DMS 273 (cell line): Measurements from ENCODE around the gene CKAP2L.

Source experiments
- DNase-seq: peaks from one replicate; lab custom pipeline; 2025; ENCODE audit not compliant: unreplicated experiment; lab: John Stamatoyannopoulos, UW

CKAP2L gene

DNA sequence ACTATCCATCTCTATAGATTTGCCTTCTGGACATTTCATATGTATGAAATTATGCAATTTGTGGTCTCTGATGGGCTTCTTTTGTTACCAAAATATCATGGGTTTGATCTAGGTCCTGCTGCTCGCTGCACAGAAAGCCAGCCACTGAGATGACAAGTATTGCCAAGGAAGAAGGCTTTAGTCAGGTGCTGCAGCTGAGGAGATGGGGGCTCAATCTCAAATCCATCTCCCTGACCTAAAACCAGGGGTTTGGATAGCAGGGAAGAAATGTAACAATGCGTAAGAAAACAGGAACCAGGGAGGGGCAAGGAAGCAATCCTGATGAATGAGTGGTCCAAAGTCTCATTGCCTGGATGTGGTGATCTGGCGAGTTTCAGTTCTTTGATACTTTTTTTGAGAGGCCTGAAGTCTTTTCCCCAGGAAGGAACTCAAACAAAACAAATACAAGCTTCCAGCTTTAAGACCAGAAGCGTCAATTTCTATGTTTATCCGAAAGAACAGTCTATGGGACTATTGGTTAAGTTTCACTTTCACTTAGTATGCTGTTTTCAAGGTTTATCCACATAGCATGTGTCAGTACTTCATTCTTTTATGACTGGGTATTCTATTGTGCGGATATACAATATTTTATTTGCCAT, 3.4 kb upstream of the CKAP2L start:
- DNase-seq: no peak

DNA sequence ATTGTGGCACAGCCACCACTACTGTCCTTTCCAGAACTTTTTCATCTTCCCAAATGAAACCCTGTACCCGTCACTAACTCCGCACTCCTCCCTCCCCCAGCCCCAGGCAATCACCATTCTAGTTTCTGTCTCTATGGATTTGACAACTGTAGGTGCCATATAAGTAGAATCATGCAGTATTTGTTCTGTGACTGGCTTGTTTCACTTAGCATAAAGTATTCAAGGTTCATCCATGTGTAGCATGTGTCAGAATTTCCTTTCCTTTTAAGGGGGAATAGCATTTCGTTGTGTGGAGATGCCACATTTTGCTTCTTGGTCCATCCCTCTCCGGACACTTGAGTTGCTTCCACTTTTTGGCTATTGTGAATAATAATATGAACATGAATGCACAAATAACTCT, 842 bp upstream of the CKAP2L start:
- DNase-seq: peak; percentile 18

DNA sequence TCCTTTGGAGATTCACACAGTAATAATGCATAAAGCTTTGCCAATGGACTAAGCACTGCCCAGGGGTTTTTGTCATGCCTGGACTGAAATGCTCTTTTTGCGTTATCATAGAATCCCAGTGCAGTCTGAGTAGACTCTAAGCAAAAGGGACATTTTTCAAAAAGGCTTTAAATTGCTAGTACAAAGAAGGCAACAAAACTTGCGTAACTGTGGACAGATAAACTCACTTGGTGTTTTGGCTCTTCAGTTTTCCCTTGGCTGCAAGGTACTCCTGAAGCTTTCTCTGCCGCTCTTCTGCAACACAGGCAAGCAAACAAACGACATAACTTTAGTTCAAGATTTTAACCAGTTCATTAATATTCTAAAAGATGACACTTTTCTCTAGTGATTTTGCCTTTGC, 2.1 kb downstream of the CKAP2L start:
- no peak for DNase-seq

DNA sequence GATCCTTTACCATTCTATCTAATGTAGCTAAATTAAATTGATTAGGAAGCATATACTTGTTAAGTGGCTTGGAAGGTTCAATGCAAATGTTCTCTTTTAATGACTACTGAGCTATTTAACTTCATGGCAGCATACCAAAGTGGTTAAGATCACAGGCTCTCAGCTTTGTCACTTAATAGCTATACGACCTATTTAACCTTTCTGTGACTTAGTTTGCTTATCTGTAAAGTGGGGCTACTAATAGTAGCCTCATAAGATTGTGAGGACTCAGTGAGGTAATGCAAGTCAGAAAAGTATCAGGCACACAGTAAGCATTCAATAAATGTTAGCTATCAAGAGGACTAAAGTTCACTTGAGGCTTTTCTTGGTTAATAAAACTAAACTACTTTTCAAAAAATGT, 4.3 kb downstream of the CKAP2L start:
- no peak for DNase-seq

DNA sequence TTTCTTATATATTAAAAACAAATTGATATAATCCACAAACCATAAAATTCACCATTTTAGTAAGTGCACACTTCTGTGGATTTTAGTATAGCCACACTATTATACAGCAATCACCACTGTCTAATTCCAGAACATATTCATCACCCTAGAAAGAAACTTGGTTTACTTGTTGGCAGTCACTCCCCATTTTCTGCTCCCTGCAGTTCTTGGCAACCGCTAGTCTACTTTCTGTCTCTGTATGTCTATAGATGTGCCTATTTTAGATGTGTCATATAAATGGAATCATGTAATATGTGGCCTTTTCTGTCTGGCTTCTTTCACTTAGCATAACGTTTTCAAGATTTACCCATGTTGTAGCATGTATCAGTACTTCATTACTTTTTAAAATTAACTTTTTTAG, 5.7 kb downstream of the CKAP2L start:
- no peak for DNase-seq

DNA sequence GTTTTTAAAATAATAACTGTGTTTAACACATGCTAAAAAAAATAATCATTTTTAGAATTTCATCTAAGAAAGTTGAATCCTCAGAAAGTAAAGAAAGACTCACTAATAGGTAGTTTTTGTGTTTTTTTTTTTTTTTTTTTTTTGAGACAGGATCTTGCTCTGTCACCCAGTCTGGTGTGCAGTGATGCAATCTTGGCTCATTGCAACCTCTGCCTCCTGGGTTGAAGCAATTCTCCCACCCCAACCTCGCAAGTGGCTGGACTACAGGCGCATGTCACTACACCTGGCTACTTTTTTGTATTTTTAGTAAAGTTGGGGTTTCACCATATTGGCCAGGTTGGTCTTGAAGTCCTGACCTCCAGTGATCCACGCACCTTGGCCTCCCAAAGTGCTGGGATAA, 7.1 kb downstream of the CKAP2L start:
- no peak for DNase-seq

DNA sequence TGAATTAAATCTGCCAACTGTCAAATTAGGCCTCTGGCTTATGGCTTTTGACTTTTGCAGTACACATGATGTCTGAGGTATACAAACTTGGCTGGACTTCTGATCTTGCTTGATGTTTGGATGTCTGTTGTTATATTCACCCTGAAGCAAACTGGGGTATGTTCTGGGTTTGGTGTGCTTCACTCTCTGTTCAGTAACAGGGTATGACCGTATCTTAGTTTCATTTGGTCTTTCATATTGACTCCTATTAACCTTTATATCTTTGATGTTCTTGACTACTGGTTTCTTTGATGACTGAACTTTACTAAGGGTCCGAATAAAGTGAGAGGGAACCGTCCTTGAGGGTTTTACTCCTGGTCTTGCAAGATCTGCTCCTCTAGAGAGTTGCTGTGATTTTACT, 8.2 kb downstream of the CKAP2L start:
- DNase-seq: no peak

DNA sequence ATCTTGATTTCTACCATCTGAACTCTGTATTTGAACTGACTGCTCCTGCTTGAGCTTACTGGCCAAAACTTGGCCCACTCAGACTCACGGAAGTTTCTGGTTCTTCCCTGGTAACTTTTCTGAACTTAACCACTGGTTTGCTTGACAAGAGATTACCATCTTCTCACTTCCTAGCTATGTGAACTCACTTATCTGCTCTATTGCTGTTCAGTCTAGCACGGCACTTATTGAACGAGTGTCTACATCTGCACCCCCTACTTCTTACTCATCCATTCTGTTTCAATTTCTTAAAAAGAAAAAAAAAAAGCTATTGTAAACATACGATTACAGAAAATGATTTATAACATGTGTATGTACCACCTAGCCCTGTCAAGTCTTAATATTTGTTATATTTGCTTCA, 9.0 kb downstream of the CKAP2L start:
- no peak for DNase-seq

DNA sequence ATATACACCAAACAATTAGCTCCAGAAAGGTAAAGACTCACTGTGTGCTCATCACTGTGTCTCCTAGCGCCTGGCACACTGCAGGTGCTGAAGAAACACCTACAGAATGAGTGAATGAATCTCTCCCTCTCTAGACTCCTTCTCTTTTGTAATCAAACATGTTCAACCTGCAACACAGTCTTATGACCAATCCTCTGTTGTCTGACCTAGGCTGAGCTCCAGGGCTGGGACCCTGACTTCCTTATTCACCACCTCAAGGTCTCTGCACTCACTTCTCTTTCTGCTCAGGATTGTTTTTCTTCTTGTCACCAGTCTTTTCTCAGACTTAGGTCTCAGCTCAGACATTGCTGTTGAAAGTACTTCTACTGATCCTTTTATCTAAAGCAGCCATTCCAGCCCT, 9.8 kb downstream of the CKAP2L start:
- no peak for DNase-seq

DNA sequence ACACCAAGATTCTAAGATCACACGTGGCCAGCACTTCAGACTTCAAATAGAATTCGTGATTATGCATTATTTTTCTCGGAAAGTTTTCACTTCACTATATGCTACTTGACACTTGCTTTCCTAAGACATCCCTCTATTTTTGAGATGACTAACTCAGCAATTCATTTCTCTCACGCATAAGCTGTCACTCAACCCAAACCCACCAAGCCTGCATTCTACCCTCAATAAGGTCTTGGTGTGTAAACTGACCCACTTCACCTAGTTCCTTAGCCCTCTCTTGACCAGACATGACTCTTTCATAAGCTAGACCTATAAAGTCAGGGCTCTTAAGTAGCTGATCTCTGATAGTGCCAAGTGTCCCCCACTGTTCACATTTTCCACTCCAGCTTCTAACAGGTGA, 11.7 kb downstream of the CKAP2L start:
- DNase-seq: no peak

DNA sequence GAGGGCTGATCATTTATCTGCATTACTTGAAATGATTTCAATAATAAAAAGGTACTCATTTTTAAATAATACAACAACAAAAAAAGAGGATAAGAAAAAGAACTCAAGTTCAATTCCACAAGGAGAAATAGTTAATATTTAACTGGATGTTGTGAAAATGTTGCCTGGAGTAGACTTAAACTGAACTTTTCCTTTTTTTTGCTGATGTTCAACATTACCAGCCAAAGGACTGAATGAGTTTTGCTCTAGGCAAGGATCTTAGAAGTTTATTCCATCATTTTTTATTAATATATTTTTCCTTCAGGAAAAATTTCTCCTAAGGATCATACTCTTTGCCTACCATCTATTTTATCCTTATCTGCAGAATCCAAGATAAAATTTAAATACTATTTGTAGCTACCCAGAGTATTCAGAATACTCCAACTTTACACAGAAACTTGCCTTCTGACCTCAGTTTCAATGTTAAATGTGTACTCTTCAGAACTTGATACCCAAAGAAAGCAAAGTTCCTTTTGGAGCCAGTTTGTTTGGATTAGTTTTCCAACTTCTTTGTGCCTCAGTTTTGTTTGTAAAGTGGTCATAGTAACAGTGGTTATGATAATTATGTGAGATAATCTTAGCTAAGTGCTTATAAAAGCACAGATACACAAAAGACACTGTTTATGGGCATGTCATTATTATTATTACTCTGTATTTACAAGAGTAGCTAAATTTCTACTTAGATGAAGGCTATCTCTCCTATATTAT, 12.8 kb downstream of the CKAP2L start:
- no peak for DNase-seq

DNA sequence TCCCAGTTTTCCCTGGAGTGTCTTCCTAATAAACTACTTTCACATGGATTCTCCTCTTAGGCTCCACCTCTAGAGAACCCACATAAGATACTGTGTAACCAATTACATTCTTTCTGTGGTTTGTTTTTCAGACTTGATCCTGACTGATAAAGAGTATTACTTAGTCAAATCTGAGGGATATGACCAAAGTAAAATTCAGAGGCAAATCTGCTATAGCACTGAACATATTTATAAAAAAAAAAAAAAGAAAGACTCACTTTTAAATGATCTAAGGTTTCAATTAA, 13.9 kb downstream of the CKAP2L start:
- no peak for DNase-seq

DNA sequence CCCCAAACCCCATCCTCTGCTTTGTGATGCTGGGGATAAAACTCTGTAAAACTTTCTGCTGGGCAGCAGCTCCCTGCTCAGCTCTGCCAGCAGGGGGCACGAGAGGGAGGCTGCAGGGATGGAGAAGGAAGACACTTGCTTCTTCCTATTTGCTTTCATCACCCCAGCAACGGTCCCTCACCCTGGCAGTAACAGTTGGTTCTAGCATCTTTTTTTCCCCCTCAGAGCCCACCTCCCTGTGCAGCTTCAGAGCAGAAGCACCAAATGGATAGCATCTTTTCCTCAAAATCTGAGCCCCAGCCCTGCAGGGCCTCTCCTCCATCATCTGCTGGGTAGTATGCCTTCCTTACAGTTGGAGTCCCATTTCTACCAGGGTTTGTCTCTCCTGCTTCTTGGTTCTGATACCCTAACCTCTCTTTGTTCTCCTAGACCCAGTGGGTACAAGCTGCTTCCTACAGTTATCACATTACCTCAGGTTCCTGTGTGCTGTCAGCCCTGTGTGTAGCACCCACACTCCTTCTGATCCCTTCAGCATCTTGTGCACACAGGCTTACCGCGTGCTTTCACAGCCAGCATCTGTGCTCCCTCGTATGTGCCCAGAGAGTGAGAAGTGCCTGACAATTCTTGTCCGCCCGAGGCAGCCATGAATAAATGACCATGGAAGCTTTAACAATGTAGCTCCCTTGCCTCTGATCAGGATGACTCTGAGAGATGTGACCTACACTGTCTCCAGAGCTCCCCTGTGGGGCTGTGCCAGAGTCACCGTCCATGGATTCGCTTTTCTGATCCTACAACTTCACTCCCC, 14.5 kb downstream of the CKAP2L start:
- DNase-seq: peak; percentile 83

DNA sequence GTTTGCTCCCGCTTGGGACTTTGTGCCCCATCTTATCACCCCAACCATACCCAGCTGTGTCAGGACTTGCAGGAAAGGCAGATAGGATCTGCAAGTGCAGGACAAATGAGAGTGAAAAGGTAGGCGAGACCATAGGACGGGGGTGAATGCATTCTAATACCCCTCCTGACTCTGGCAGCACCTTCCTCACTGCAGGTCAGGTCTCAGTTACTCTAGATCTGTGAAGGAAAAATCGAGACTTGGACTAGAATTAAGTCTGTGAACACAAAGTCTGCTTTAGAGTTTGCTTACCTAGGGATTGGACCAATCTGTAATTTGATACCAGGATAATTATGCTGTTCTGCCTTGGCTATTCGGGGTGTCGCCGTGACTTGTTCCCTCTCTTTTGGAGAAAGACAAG, 23.9 kb downstream of the CKAP2L start:
- DNase-seq: no peak

DNA sequence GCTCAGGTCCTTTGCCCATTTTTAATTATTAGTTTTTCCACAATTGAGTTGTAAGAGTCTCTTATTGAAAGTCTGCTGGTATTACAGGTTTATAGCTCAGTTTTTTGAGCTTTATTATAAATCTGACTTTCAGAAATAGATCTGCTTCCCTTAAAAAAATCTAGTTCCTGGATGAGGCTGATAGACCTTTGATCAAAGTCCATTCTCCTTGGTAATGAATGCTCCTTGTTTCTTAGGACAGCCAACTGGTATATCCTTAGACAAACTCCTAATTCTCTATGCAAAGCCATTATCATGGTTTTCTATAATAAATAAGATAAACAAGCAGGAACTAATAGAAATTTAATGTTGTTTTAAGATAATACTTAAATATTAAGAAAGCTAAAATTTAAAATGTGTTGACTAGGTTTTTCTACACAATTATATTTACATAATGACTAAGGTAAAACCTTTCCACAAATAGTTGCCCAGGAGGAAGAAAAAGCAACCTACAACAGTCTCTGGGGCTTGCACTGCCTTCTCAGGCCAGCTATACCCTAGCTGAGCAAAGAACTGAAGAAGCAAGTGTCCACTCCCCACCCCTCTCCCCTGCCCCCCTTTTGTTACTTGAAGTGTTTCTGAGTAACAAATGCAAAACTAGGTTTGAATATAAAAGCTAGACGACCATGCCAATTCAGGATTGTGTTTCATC, 26.7 kb downstream of the CKAP2L start:
- no peak for DNase-seq

DNA sequence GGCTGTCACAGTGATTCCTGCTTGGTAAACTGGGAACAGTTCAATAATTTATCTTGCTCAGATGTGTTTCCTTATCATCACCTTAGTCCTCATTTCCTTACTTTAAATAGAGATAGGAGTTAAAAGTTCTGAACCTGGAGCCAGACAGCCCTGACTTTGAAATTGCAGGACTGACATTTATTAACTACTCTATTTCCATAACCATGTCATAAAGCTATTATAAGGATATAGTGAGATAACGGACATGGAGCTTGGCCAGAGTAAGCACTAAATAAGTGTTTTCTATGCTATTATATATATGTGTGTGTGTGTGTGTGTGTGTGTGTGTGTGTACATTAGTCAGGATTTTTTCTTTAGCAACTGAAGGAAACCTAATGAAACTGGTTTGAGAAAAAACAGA, 30.5 kb downstream of the CKAP2L start:
- no peak for DNase-seq

DNA sequence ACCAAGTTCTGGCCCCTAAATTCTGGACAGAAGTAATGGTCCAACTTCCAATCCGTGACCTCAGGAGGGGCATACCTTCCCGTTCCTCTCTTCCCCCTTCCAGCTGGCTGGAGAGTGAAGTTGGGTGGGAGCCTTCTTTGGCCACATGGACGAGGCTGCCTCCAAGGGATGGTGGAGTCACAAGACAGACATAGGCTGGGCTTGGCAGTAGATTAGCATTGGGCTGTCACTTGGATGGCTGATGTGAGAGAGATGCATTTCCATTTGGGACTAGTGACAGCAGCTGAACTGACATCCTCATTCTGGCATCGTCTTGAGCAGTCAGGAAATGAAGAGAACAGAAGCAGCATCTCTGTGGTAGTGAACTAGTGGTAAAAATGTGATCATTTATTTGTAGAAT, 31.0 kb downstream of the CKAP2L start:
- DNase-seq: no peak

DNA sequence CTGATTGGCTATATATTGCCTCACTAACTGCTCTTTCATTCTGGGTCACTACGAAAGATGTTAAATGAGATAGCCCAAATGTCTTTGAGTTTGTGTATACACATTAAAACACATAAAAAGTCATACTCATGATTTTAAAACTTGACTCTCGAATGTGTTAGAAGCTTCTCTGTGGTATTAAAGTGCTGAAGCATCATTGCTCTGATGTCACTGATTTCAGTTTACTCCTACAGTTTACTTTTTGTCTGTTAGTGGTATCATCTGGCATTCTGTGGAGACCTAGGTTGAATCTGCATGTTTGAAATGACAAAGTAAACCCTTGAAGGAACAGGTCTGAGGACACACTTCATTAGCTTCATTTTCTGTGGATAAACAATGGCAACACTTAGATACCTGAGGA, 32.9 kb downstream of the CKAP2L start:
- DNase-seq: no peak

DNA sequence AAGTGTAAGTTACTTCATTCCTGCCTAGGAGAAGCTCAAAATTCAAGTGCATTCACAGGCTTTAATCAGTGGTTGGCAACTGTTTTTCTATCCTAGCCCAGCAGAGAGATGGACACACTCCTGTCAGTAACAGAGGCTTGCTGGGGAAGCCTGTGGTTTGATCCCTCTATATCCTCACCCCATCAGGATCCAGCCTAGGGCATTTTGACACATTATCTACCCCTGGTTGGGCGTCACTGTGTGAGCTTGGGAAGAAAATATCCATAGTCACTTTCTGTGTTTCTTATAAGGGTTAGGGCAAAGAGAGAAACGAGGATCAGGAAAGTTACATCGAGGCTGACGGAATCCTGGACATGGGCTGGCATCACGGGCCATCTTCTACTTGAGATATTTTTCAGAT, 33.6 kb downstream of the CKAP2L start:
- DNase-seq: no peak

DNA sequence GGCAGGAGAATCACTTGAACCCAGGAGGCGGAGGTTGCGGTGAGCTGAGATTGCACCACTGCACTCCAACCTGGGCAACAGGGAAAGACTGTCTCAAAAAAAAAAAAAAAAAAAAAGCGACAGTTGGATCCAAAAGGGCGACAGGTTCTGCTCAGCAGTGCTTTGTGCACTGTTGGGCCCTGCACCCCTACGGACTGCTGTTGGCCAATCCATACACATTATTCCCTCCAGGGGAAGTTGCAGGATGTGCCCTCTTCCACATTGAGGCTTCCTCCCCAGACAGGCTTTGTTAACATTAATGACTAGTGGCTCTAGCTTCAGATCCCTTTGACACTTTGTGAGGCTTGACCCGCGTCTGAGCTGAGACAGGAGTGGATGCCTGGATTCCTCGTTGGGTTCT, 34.2 kb downstream of the CKAP2L start:
- no peak for DNase-seq

DNA sequence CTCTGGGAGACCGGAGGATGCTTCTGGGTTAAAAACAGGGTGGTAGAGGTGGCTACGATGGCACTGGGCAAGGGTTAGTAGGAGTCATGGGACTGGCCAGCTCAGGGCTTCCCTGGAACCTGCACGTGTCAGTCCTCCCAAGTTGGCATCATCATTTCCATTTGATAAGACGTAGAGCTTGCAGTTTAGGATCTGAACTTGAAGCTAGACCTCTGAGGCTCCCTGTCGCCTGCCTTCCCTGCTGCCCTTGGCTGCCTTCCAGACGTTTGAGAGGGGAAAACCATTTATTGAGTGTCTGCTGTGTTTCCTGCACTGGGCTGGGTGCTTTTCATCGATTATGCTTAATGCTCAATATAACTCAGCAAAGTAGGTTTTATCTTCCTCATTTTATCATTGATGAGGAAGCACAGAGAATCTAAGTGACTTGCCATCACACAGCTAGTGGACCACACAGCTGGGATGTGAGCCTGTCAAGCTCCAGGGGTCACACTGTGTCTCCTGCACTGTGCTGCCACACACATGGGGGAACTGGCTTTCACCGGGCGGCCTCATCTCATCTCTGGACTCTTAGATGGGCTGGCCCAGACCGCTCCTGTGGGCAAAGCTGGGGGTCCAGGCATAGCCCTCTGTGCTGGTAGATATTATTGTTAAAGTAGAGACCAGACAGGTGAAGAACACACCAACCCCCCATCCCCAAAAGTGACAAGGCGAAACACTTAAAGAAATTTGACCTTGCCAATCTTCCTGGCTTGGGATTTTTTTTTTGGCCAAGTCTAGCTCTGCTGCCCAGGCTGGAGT, 35.8 kb downstream of the CKAP2L start:
- peak; percentile 25 for DNase-seq
